Glutamatergic neuron (in vitro differentiated cells): ENCODE measurements around the gene NFKBIB. TPM values are rescaled to one million over a fixed set of nuclear protein-coding genes. Genes with fewer than 3 reads are reported as not detected.

ENCODE experiments used
- DNase-seq: peaks from one replicate; pipeline ENCODE4 v3.0.0; 2022
- H3K27ac Mint-ChIP-seq: one replicate; pipeline ENCODE4 v1.8.0; 2020; ENCODE audit warnings: mild to moderate bottlenecking, mixed read lengths, inconsistent platforms; ENCODE audit not compliant: unreplicated experiment
- H3K27me3 Mint-ChIP-seq: one replicate; pipeline ENCODE4 v1.8.0; 2020; ENCODE audit warnings: mild to moderate bottlenecking, moderate library complexity, mixed read lengths, inconsistent platforms; ENCODE audit not compliant: unreplicated experiment
- H3K36me3 Mint-ChIP-seq: one replicate; pipeline ENCODE4 v1.8.0; 2020; ENCODE audit warnings: mild to moderate bottlenecking, mixed read lengths, inconsistent platforms; ENCODE audit not compliant: unreplicated experiment
- H3K4me1 Mint-ChIP-seq: one replicate; pipeline ENCODE4 v1.8.0; 2020; ENCODE audit warnings: mild to moderate bottlenecking, low read depth, mixed read lengths, inconsistent platforms; ENCODE audit not compliant: unreplicated experiment
- H3K4me3 Mint-ChIP-seq: one replicate; pipeline ENCODE4 v1.8.0; 2020; ENCODE audit warnings: mild to moderate bottlenecking, mixed read lengths, inconsistent platforms; ENCODE audit not compliant: unreplicated experiment
- H3K9me3 Mint-ChIP-seq: one replicate; pipeline ENCODE4 v1.8.0; 2020; ENCODE audit warnings: mild to moderate bottlenecking, moderate library complexity, mixed read lengths, inconsistent platforms; ENCODE audit not compliant: unreplicated experiment
- CTCF ChIP-seq: fragments of 200-600 bp; sonication (generic); IDR thresholded peaks from one replicate; pipeline ENCODE4 v1.5.0; 2021; ENCODE audit not compliant: partially characterized antibody, unreplicated experiment
- total RNA-seq: library from RNA; stranded (reverse); fragmentation: NEBNext Ultra II Directional; extraction: Animal tissue kit (Norgen Biotek cat#: 25700); gene quantifications from one replicate; pipeline ENCODE4 v1.2.1, GENCODE V29; 2021; ENCODE audit not compliant: unreplicated experiment

The NFKBIB gene
- total RNA-seq, 1 donor from 2014 or later: 12.8 TPM

- no peaks in the 10 kb centered on the region for H3K27me3 Mint-ChIP-seq
- peaks cover 3% of the 10 kb centered on the region for H3K9me3 Mint-ChIP-seq
- DNase-seq: no peak
- no peaks in the 10 kb centered on the region for H3K36me3 Mint-ChIP-seq
- peak within 1 kb of the TSS; percentile 82 for H3K27ac Mint-ChIP-seq
- H3K4me1 Mint-ChIP-seq: peaks cover 18% of the 10 kb centered on the region
- TF ChIP-seq CTCF: no peak
- H3K4me3 Mint-ChIP-seq: peak within 1 kb of the TSS; percentile 6
These were observed 21.8 kb upstream of the NFKBIB start, which contains the start of gene RINL for GRCh38 chr19:38877781-38878574. RINL (minus strand) TSS chr19:38878275; CDS start chr19:38876742, 1,533 bp downstream.

- Mint-ChIP-seq H3K36me3 (no peaks in the 10 kb centered on the region), H3K4me3 (no peak overlapping the region), H3K27ac (no peak overlapping the region), H3K4me1 (peaks cover 18% of the 10 kb centered on the region), H3K9me3 (peaks cover 3% of the 10 kb centered on the region), H3K27me3 (no peaks in the 10 kb centered on the region)
- no peak for DNase-seq
- no peak for TF ChIP-seq CTCF
These were observed 21.0 kb upstream of the NFKBIB start for GRCh38 chr19:38878575-38879399.

- Mint-ChIP-seq H3K27ac (no peak overlapping the region), H3K4me3 (no peak overlapping the region), H3K9me3 (peaks cover 3% of the 10 kb centered on the region), H3K36me3 (no peaks in the 10 kb centered on the region), H3K4me1 (peaks cover 18% of the 10 kb centered on the region), H3K27me3 (no peaks in the 10 kb centered on the region)
- no peak for TF ChIP-seq CTCF
- DNase-seq: no peak
These were observed 20.4 kb upstream of the NFKBIB start for GRCh38 chr19:38879400-38879751.

- no peaks in the 10 kb centered on the region for H3K36me3 Mint-ChIP-seq
- H3K4me1 Mint-ChIP-seq: peaks cover 18% of the 10 kb centered on the region
- no peak for DNase-seq
- peaks cover 3% of the 10 kb centered on the region for H3K9me3 Mint-ChIP-seq
- no peak overlapping the region for H3K4me3 Mint-ChIP-seq
- H3K27me3 Mint-ChIP-seq: no peaks in the 10 kb centered on the region
- H3K27ac Mint-ChIP-seq: no peak overlapping the region
- TF ChIP-seq CTCF: no peak
These were observed 19.5 kb upstream of the NFKBIB start for GRCh38 chr19:38880076-38880881.
